Tibial artery (tissue), 4 donors: ENCODE results near the gene KIF12.

ENCODE experiments used
- DNase-seq, 2 donors: peaks; one replicate each; pipeline ENCODE4 v3.0.0-alpha.2; 2019
- H3K27ac ChIP-seq, 2 donors: fragments of 200-600 bp; sonication (generic) in 1 of 2; 1 replicate in 1 of 2; 2 replicates in 1 of 2; pipeline ENCODE4 v1.5.1; 2018 to 2019; ENCODE audit warnings: mild to moderate bottlenecking in 1 of 2
- H3K27me3 ChIP-seq, 2 donors: fragments of 200-600 bp; sonication (generic) in 1 of 2; one replicate each; pipeline versions ENCODE4 v1.5.1 to v1.6.0; 2016 to 2019
- H3K36me3 ChIP-seq, 3 donors: fragments of 200-600 bp; sonication (generic) in 2 of 3; one replicate each; pipeline ENCODE4 v1.5.1; 2016 to 2019; ENCODE audit warnings: mild to moderate bottlenecking in 2 of 3
- H3K4me1 ChIP-seq, 4 donors: fragments of 200-600 bp; sonication (generic) in 2 of 4; 1 replicate in 3 of 4; 2 replicates in 1 of 4; pipeline ENCODE4 v1.5.1; 2016 to 2019
- H3K4me3 ChIP-seq, 2 donors: fragments of 200-600 bp; sonication (generic) in 1 of 2; 1 replicate in 1 of 2; 2 replicates in 1 of 2; pipeline ENCODE4 v1.5.1; 2018 to 2019; ENCODE audit warnings: mild to moderate bottlenecking in 2 of 2
- H3K9me3 ChIP-seq, 3 donors: fragments of 200-600 bp; sonication (generic) in 1 of 3; one replicate each; pipeline ENCODE4 v1.5.1; 2016 to 2019
- CTCF ChIP-seq, 2 experiments: fragments of 200-600 bp in 1 of 2; fragments of 450-650 bp in 1 of 2; IDR thresholded peaks; one replicate each; pipeline ENCODE4 v1.5.1; 2017 to 2019; ENCODE audit warnings: antibody characterized with exemption in 2 of 2, mild to moderate bottlenecking in 1 of 2, moderate library complexity in 1 of 2
- intact Hi-C: fragments of 100-400 bp; cut with DNase I; formaldehyde crosslinking; loops from one replicate; pipeline ENCODE4 v1.15.0; 2023; ENCODE audit warnings: low total_unique reads

KIF12 gene

GRCh38 chr9:114112325-114112724 is 13.2 kb upstream of the KIF12 start:
- Histone ChIP-seq H3K4me1 (peaks cover 0 to 38% (median 28%) of the 10 kb centered on the region in 4 donors), H3K4me3 (no peak overlapping the region), H3K36me3 (no peaks in the 10 kb centered on the region), H3K27ac (peak overlapping the region; percentile 39 to 49), H3K9me3 (no peaks in the 10 kb centered on the region), H3K27me3 (no peaks in the 10 kb centered on the region)
- no peak for TF ChIP-seq CTCF (IDR thresholded peaks at IDR 0.05)
- DNase-seq = no peak
- intact Hi-C loops = no loop called here

- no peaks in the 10 kb centered on the region for H3K36me3 ChIP-seq
- intact Hi-C loops = no loop called here
- no peaks in the 10 kb centered on the region for H3K9me3 ChIP-seq
- peaks cover 0 to 25% (median 19%) of the 10 kb centered on the region in 4 donors for H3K4me1 ChIP-seq
- DNase-seq = no peak
- TF ChIP-seq CTCF (IDR thresholded peaks at IDR 0.05) = no peak
- H3K27ac ChIP-seq = no peak overlapping the region
- no peak overlapping the region for H3K4me3 ChIP-seq
- no peaks in the 10 kb centered on the region for H3K27me3 ChIP-seq
Observed at GRCh38 chr9:114110180-114110579, 11.1 kb upstream of the KIF12 start.

GRCh38 chr9:114109124-114109523 is 10.0 kb upstream of the KIF12 start:
- H3K4me1 ChIP-seq = peaks cover 0 to 21% (median 19%) of the 10 kb centered on the region in 4 donors
- no peak overlapping the region for H3K4me3 ChIP-seq
- no peaks in the 10 kb centered on the region for H3K36me3 ChIP-seq
- H3K27me3 ChIP-seq = no peaks in the 10 kb centered on the region
- no peak overlapping the region for H3K27ac ChIP-seq
- intact Hi-C loops = loop anchor here (5.0 kb wide), 3 partner anchors 43 to 183 kb away; no protein-coding TSS in a partner anchor
- no peak for TF ChIP-seq CTCF (IDR thresholded peaks at IDR 0.05)
- H3K9me3 ChIP-seq = no peaks in the 10 kb centered on the region
- no peak for DNase-seq

GRCh38 chr9:114108016-114108833 is 9.1 kb upstream of the KIF12 start:
- Histone ChIP-seq H3K4me3 (no peak overlapping the region), H3K4me1 (peaks cover 0 to 12% (median 10%) of the 10 kb centered on the region in 4 donors), H3K27me3 (no peaks in the 10 kb centered on the region), H3K9me3 (no peaks in the 10 kb centered on the region), H3K27ac (no peak overlapping the region), H3K36me3 (no peaks in the 10 kb centered on the region)
- DNase-seq = peak; percentile 57 to 81
- TF ChIP-seq CTCF (IDR thresholded peaks at IDR 0.05) = peak; percentile 92 to 99
- intact Hi-C loops = loop anchor here (5.0 kb wide), 3 partner anchors 44 to 184 kb away; no protein-coding TSS in a partner anchor

GRCh38 chr9:114107286-114108001 is 8.4 kb upstream of the KIF12 start:
- Histone ChIP-seq H3K4me3 (no peak overlapping the region), H3K27ac (no peak overlapping the region), H3K36me3 (no peaks in the 10 kb centered on the region), H3K27me3 (no peaks in the 10 kb centered on the region), H3K4me1 (peaks cover 0 to 4% (median 2%) of the 10 kb centered on the region in 4 donors), H3K9me3 (no peaks in the 10 kb centered on the region)
- DNase-seq = no peak
- intact Hi-C loops = loop anchor here (5.0 kb wide), 3 partner anchors 45 to 185 kb away; no protein-coding TSS in a partner anchor
- no peak for TF ChIP-seq CTCF (IDR thresholded peaks at IDR 0.05)
